GM19397 (cell line): ENCODE measurements around the gene ZNF503.

Source experiments
- ATAC-seq: cut with Tn5 transposase; IDR thresholded peaks from one replicate; pipeline ENCODE4 v1.9.1; 2021; ENCODE audit warnings: mild to moderate bottlenecking, moderate library complexity; ENCODE audit not compliant: unreplicated experiment

Gene ZNF503

GRCh38 chr10:75431180-75432111, 29.9 kb upstream of the ZNF503 start, which contains the start of gene LRMDA:
TSS of gene LRMDA (plus strand) at chr10:75431624.
- peak; percentile 73 for ATAC-seq

- peak; percentile 38 for ATAC-seq
These were observed 28.6 kb upstream of the ZNF503 start for GRCh38 chr10:75430000-75430763.

GRCh38 chr10:75429159-75429827, 27.7 kb upstream of the ZNF503 start:
- no peak for ATAC-seq

- ATAC-seq, result no peak
These were observed 27.0 kb upstream of the ZNF503 start for GRCh38 chr10:75428434-75429158.

- ATAC-seq, result no peak
These were observed 26.4 kb upstream of the ZNF503 start for GRCh38 chr10:75427951-75428350.

GRCh38 chr10:75426880-75427279, 25.3 kb upstream of the ZNF503 start:
- ATAC-seq, result no peak

- no peak for ATAC-seq
These were observed 23.9 kb upstream of the ZNF503 start for GRCh38 chr10:75425291-75426079.

GRCh38 chr10:75424571-75424970, 23.0 kb upstream of the ZNF503 start:
- no peak for ATAC-seq

GRCh38 chr10:75422913-75423312, 21.3 kb upstream of the ZNF503 start:
- ATAC-seq, result no peak

GRCh38 chr10:75418712-75419111, 17.1 kb upstream of the ZNF503 start:
- no peak for ATAC-seq

GRCh38 chr10:75418293-75418692, 16.7 kb upstream of the ZNF503 start:
- no peak for ATAC-seq

- no peak for ATAC-seq
These were observed 16.0 kb upstream of the ZNF503 start for GRCh38 chr10:75417522-75417927.

- no peak for ATAC-seq
These were observed 13.0 kb upstream of the ZNF503 start for GRCh38 chr10:75414527-75414926.

- no peak for ATAC-seq
These were observed 8.8 kb upstream of the ZNF503 start for GRCh38 chr10:75410132-75411005.

- ATAC-seq, result peak; percentile 62
These were observed 7.6 kb upstream of the ZNF503 start for GRCh38 chr10:75408911-75409885.

- no peak for ATAC-seq
These were observed 6.9 kb upstream of the ZNF503 start for GRCh38 chr10:75408509-75408875.

- ATAC-seq, result no peak
These were observed 6.3 kb upstream of the ZNF503 start for GRCh38 chr10:75407713-75408508.
